ENCODE results near the gene CLTA. TPM values are rescaled to one million over a fixed set of nuclear protein-coding genes. Genes with fewer than 3 reads are reported as not detected.

Gene CLTA
- total RNA-seq, 4 donors from 2014 or later: 165 to 247 (median 223) TPM

DNA sequence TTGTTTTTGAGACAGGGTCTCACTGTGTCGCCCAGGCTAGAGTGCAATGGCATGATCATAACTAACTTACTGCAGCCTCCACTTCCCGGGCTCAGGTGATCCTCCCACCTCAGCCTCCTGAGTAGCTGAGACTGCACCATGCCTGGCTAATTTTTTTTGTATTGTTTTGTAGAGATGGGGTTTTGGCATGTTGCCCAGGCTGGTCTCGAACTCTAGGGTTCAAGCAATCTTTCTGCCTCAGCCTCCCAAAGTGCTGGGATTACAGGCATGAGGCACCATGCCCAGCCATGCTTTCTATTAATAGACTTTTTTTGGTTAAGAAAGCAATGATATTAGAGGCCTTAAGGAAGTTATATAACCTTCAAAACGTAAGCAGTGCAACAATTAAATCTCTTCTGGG is 23.3 kb downstream of the CLTA start:
- TF ChIP-seq EP300 (IDR thresholded peaks at IDR 0.05) (no peak), POLR2A (IDR thresholded peaks at IDR 0.05) (no peak)
- TF ChIP-seq, protein P1, sequence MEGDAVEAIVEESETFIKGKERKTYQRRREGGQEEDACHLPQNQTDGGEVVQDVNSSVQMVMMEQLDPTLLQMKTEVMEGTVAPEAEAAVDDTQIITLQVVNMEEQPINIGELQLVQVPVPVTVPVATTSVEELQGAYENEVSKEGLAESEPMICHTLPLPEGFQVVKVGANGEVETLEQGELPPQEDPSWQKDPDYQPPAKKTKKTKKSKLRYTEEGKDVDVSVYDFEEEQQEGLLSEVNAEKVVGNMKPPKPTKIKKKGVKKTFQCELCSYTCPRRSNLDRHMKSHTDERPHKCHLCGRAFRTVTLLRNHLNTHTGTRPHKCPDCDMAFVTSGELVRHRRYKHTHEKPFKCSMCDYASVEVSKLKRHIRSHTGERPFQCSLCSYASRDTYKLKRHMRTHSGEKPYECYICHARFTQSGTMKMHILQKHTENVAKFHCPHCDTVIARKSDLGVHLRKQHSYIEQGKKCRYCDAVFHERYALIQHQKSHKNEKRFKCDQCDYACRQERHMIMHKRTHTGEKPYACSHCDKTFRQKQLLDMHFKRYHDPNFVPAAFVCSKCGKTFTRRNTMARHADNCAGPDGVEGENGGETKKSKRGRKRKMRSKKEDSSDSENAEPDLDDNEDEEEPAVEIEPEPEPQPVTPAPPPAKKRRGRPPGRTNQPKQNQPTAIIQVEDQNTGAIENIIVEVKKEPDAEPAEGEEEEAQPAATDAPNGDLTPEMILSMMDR (IDR thresholded peaks at IDR 0.05): no peak
- Histone ChIP-seq H3K36me3 (peaks cover 0 to 94% (median 0%) of the 10 kb centered on the region in 3 donors), H3K4me3 (no peak overlapping the region), H3K27ac (peak overlapping the region in 1 of 4 donors; percentile 4), H3K9me3 (no peaks in the 10 kb centered on the region), H3K27me3 (no peaks in the 10 kb centered on the region), H3K4me1 (peaks cover 0 to 49% (median 6%) of the 10 kb centered on the region in 4 donors)
- 60 to 63% methylated on average over 4 of the region's 4 CpGs for WGBS, 2 donors
- DNase-seq (ENCODE audit: low spot score in 2 of 2): no peak

DNA sequence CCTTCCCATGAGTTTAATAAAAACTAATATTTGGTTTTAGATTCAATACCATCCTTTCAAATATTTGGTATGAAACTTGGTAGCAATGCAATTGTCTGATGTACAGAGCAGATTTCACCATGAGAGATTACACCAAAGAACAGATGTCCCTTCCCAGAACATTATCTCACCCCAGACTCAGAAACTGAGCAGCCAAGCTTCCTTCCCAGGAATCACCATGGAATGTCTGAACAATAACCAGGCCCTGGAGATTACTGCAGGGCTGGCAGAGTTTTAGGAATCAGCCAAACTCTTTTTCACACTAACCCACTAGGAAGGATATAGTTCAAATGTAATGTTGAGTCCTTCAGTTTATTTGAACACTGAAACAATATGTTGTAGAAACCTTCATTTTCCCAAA is 23.9 kb downstream of the CLTA start:
- DNase-seq (ENCODE audit: low spot score in 2 of 2): no peak
- TF ChIP-seq POLR2A (IDR thresholded peaks at IDR 0.05) (no peak), EP300 (IDR thresholded peaks at IDR 0.05) (no peak)
- TF ChIP-seq, protein P1 (IDR thresholded peaks at IDR 0.05): no peak
- Histone ChIP-seq H3K4me3 (no peak overlapping the region), H3K4me1 (peaks cover 0 to 46% (median 6%) of the 10 kb centered on the region in 4 donors), H3K27ac (no peak overlapping the region), H3K36me3 (peaks cover 0 to 94% (median 0%) of the 10 kb centered on the region in 3 donors), H3K9me3 (no peaks in the 10 kb centered on the region), H3K27me3 (no peaks in the 10 kb centered on the region)

DNA sequence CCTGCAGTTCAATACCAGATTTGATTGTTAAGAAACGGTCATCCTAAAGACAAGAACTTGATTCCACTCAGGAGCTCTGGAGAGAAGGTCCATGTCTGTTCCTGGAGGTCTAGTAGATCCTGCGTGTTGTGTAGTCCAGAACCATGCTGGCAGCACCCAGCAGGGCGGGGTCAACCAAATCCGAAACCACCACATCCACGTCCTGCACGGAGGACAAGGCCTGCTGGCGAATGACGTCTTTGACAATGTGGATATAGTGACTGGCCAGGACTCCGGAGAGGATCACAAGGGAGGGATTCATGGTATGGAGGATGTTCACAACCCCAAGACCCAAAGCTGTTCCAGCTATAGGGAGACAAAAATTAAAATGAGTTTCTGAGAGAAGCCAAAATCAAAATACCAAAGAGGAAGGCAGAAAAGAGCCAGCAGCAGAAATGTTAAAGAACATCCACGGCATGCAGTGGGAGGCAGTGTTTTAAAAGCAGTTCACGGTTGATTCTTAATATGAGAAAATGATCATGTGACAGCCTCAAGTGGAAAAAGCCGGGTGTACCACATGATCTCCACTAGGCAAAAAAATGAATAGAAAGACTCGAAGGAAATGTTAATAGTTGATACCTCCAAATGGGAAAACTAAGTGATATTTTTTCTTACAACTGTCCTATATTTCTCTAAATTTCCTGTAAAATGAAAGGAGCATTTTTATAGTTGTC is 26.7 kb downstream of the CLTA start:
- Histone ChIP-seq H3K27me3 (no peaks in the 10 kb centered on the region), H3K9me3 (peaks cover 0 to 2% (median 0%) of the 10 kb centered on the region in 4 donors), H3K4me3 (no peak overlapping the region), H3K36me3 (peaks cover 0 to 96% (median under 1%) of the 10 kb centered on the region in 3 donors), H3K4me1 (peaks cover 0 to 21% (median 0%) of the 10 kb centered on the region in 4 donors), H3K27ac (no peak overlapping the region)
- TF ChIP-seq POLR2A (IDR thresholded peaks at IDR 0.05) (no peak), EP300 (IDR thresholded peaks at IDR 0.05) (no peak)
- TF ChIP-seq, protein P1 (IDR thresholded peaks at IDR 0.05): no peak
- WGBS, 2 donors: 68 to 70% methylated on average over 13 of the region's 13 CpGs
- no peak for DNase-seq (ENCODE audit: low spot score in 2 of 2)

DNA sequence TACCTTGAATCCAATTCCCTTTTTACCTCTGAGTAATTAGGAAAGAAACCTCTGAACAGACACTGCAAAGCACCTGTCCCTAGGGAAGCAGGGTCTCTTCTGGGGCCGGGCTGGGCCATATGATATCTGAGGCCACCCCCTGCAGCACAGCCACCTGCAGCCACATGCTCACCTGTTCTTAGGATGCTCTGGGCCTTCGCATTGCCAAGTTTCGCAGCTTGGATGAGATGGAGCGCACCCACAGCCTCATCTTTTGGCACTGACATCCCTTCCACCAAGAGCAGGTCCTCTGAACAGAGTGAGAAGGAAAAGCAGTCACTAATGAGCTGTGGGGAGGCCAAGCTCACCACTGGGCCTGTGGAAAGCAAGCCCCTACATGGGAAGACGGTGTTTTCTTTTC is 27.3 kb downstream of the CLTA start:
- WGBS, 2 donors: 95 to 97% methylated on average over 5 of the region's 5 CpGs
- Histone ChIP-seq H3K36me3 (peaks cover 0 to 96% (median 4%) of the 10 kb centered on the region in 3 donors), H3K27me3 (no peaks in the 10 kb centered on the region), H3K27ac (no peak overlapping the region), H3K9me3 (peaks cover 0 to 8% (median 0%) of the 10 kb centered on the region in 4 donors), H3K4me1 (peaks cover 0 to 16% (median 0%) of the 10 kb centered on the region in 4 donors), H3K4me3 (no peak overlapping the region)
- no peak for DNase-seq (ENCODE audit: low spot score in 2 of 2)
- TF ChIP-seq EP300 (IDR thresholded peaks at IDR 0.05) (no peak), POLR2A (IDR thresholded peaks at IDR 0.05) (no peak)
- TF ChIP-seq, protein P1 (IDR thresholded peaks at IDR 0.05): no peak

DNA sequence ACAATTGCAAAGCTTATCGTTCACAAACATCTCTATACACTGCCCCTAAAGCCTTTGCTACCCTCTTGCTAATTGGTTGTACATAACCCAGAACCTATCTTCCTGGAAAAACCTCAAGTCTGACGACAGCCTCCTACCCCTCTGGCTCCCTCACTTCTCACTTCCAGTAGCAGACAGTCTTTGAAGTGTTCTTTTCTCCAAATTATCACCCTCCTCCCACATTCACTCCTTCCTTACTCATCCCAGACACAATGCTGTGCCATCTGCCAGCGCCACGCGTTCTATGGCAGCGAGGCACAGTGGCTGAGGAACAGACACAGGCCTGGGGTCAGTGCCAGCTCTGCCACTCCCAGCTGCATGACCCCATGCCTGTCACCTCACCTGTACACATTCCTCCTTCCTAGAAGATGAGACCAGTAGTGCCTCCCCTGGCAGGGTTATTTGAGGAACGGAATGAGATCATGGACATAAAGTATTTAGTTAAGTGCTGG is 27.7 kb downstream of the CLTA start:
- peaks cover 0 to 8% (median 0%) of the 10 kb centered on the region in 4 donors for H3K9me3 ChIP-seq
- peaks cover 0 to 15% (median 0%) of the 10 kb centered on the region in 4 donors for H3K4me1 ChIP-seq
- H3K27ac ChIP-seq: no peak overlapping the region
- TF ChIP-seq, protein P1 (IDR thresholded peaks at IDR 0.05): no peak
- TF ChIP-seq EP300 (IDR thresholded peaks at IDR 0.05) (no peak), POLR2A (IDR thresholded peaks at IDR 0.05) (no peak)
- 84 to 90% methylated on average over 7 of the region's 7 CpGs for WGBS, 2 donors
- no peak overlapping the region for H3K4me3 ChIP-seq
- peaks cover 0 to 96% (median 4%) of the 10 kb centered on the region in 3 donors for H3K36me3 ChIP-seq
- no peaks in the 10 kb centered on the region for H3K27me3 ChIP-seq
- no peak for DNase-seq (ENCODE audit: low spot score in 2 of 2)
